ENCODE data around the gene SSBP2.
A peak's percentile ranks its signal among the peaks of the same experiment; 100 is the strongest.

- TF ChIP-seq POLR2AphosphoS5 (IDR thresholded peaks at IDR 0.05; ENCODE audit: low read depth, low read length), result 0 out of 2 replicates have a peak, but pooled peaks have one; percentile 55
- TF ChIP-seq POLR2A (IDR thresholded peaks at IDR 0.05; ENCODE audit: low read depth, low read length), result peak; percentile 47; the same call in 1 of the 2 replicates
- peak; percentile 87; the same call in 1 of the 2 replicates for TF ChIP-seq TAF1 (IDR thresholded peaks at IDR 0.05; ENCODE audit: borderline replicate concordance, low read depth, low read length)
Measured at GRCh38 chr5:81779125-81779915, 28.4 kb upstream of the SSBP2 start.

All from GM12892 (cell line).